GM12873 (cell line): ENCODE data around the gene SAMMSON.

Experiments used
- CTCF ChIP-seq: IDR thresholded peaks from 2 replicates; pipeline ENCODE4 v1.5.1; 2012; ENCODE audit warnings: low read depth, mild to moderate bottlenecking, moderate library complexity, low read length, control low read depth; ENCODE audit not compliant: insufficient read depth; ENCODE audit errors: missing control alignments

SAMMSON gene

GRCh38 chr3:69972672-69973071, 26.9 kb upstream of the SAMMSON start:
- no peak for TF ChIP-seq CTCF

GRCh38 chr3:69976021-69976420, 23.5 kb upstream of the SAMMSON start:
- TF ChIP-seq CTCF: no peak

- no peak for TF ChIP-seq CTCF
Measured at GRCh38 chr3:69983546-69984265, 15.8 kb upstream of the SAMMSON start.

- TF ChIP-seq CTCF: no peak
Measured at GRCh38 chr3:69985266-69985665, 14.3 kb upstream of the SAMMSON start.

- TF ChIP-seq CTCF: no peak
Measured at GRCh38 chr3:69986419-69986818, 13.1 kb upstream of the SAMMSON start.

GRCh38 chr3:69987833-69988232, 11.7 kb upstream of the SAMMSON start:
- no peak for TF ChIP-seq CTCF

GRCh38 chr3:69993757-69994156, 5.8 kb upstream of the SAMMSON start:
- TF ChIP-seq CTCF: no peak
